8988T (cell line): Measurements from ENCODE around the gene CREB3L2.
A peak's percentile ranks its signal among the peaks of the same experiment; 100 is the strongest.

Experiments used
- DNase-seq: peaks from one replicate; pipeline ENCODE4 v3.0.0; 2011

Gene CREB3L2

GRCh38 chr7:138008588-138009349 is 6.9 kb upstream of the CREB3L2 start:
- no peak for DNase-seq

GRCh38 chr7:138008019-138008587 is 6.2 kb upstream of the CREB3L2 start:
- DNase-seq: no peak

- DNase-seq: no peak
Observed at GRCh38 chr7:138006106-138006505, 4.2 kb upstream of the CREB3L2 start.

GRCh38 chr7:138004936-138005335 is 3.0 kb upstream of the CREB3L2 start:
- no peak for DNase-seq

GRCh38 chr7:138004046-138004445 is 2.2 kb upstream of the CREB3L2 start:
- no peak for DNase-seq

- no peak for DNase-seq
Observed at GRCh38 chr7:138002828-138003189, 923 bp upstream of the CREB3L2 start.

GRCh38 chr7:138002096-138002827 is 376 bp upstream of the CREB3L2 start:
- peak; percentile 37 for DNase-seq

GRCh38 chr7:138000081-138000701 is 1.7 kb downstream of the CREB3L2 start:
- no peak for DNase-seq

GRCh38 chr7:137999496-138000080 is 2.3 kb downstream of the CREB3L2 start:
- no peak for DNase-seq

GRCh38 chr7:137998250-137998649 is 3.6 kb downstream of the CREB3L2 start:
- no peak for DNase-seq

GRCh38 chr7:137996871-137997270 is 5.0 kb downstream of the CREB3L2 start:
- no peak for DNase-seq

- DNase-seq: no peak
Observed at GRCh38 chr7:137996386-137996851, 5.5 kb downstream of the CREB3L2 start.

- DNase-seq: no peak
Observed at GRCh38 chr7:137994216-137994615, 7.7 kb downstream of the CREB3L2 start.

- no peak for DNase-seq
Observed at GRCh38 chr7:137993395-137993743, 8.5 kb downstream of the CREB3L2 start.

- DNase-seq: no peak
Observed at GRCh38 chr7:137992550-137993394, 9.1 kb downstream of the CREB3L2 start.

- no peak for DNase-seq
Observed at GRCh38 chr7:137992104-137992549, 9.8 kb downstream of the CREB3L2 start.

- no peak for DNase-seq
Observed at GRCh38 chr7:137990251-137990941, 11.5 kb downstream of the CREB3L2 start.

- DNase-seq: no peak
Observed at GRCh38 chr7:137989590-137989989, 12.3 kb downstream of the CREB3L2 start.

GRCh38 chr7:137989094-137989493 is 12.8 kb downstream of the CREB3L2 start:
- DNase-seq: no peak

- DNase-seq: no peak
Observed at GRCh38 chr7:137987968-137988367, 13.9 kb downstream of the CREB3L2 start.

GRCh38 chr7:137987563-137987962 is 14.3 kb downstream of the CREB3L2 start:
- no peak for DNase-seq

- DNase-seq: no peak
Observed at GRCh38 chr7:137987018-137987349, 14.9 kb downstream of the CREB3L2 start.
